LNCAP (cell line): Measurements from ENCODE around the gene TTC9.

Experiments
- CTCF ChIP-seq: fragments of 450-650 bp; IDR thresholded peaks from 2 replicates; pipeline ENCODE4 v1.5.1; 2017; ENCODE audit warnings: mild to moderate bottlenecking

TTC9 gene

GRCh38 chr14:70696026-70696425 is 54.3 kb downstream of the TTC9 start:
- TF ChIP-seq CTCF = no peak

- no peak for TF ChIP-seq CTCF
Measured at GRCh38 chr14:70697701-70698100, 56.0 kb downstream of the TTC9 start.

GRCh38 chr14:70698288-70698687 is 56.6 kb downstream of the TTC9 start:
- TF ChIP-seq CTCF = no peak

- TF ChIP-seq CTCF = no peak
Measured at GRCh38 chr14:70699646-70700045, 57.9 kb downstream of the TTC9 start.

- TF ChIP-seq CTCF = no peak
Measured at GRCh38 chr14:70700955-70701585, 59.4 kb downstream of the TTC9 start.

GRCh38 chr14:70701610-70702009 is 59.9 kb downstream of the TTC9 start:
- no peak for TF ChIP-seq CTCF

- no peak for TF ChIP-seq CTCF
Measured at GRCh38 chr14:70702161-70702560, 60.4 kb downstream of the TTC9 start.

- TF ChIP-seq CTCF = no peak
Measured at GRCh38 chr14:70704960-70705359, 63.2 kb downstream of the TTC9 start.
